ENCODE data around the gene ADM. TPM values are rescaled to one million over a fixed set of nuclear protein-coding genes. Genes with fewer than 3 reads are reported as not detected.

The ADM gene
- total and polyA plus RNA-seq, 2 donors (not counting 3 experiments of a cell fraction or from before 2014, with no cell fraction given): 45.3 to 55.5 TPM

DNA sequence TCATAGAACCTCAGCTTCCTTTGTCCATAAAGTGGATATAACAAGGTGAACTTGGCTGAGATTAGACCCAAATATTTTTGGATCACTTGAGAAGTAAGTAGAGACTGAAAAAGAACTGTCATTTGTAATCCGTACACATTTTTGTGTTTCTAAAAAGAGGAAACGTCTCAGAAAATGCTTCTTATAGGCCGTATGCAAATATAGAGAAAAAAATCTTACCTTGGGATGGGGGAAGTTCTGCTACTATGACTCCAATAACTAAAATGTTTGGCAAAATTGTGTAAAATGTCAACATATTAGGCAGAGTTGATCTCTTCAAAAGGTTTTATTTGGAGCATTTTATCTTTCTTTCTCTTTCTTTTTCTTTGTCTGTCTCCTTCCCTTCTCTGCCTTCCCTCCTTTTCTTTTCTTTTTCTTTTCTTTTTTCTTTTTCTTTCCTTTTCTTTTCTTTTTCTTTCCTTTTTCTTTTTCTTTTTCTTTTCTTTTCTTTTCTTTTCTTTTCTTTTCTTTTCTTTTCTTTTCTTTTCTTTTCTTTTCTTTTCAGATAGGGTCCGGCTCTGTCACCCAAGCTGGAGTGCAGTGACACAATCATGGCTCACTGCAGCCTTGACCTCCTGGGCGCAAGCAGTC lies 48.2 kb downstream of the ADM start:
- DNase-seq (ENCODE audit: low read depth, low spot score) (no peak), FAIRE-seq (peak; percentile 31)
- Histone ChIP-seq H3K36me3 (ENCODE audit: control insufficient read depth in 2 of 2, extremely low read depth in 1 of 2, insufficient read depth in 2 of 2, low read length in 2 of 2) (no peaks in the 10 kb centered on the region), H3K27me3 (ENCODE audit: control insufficient read depth in 2 of 2, insufficient read depth in 2 of 2, low read length in 2 of 2) (no peaks in the 10 kb centered on the region), H3K4me3 (replicated peaks in 1 of 3; ENCODE audit: insufficient read depth in 1 of 3, low read depth in 1 of 3, low read length in 3 of 3) (no peak overlapping the region), H3K79me2 (ENCODE audit: control insufficient read depth, insufficient read depth, low read length) (no peaks in the 10 kb centered on the region), H3K4me2 (ENCODE audit: insufficient read depth, low read length) (no peak overlapping the region), H4K20me1 (replicated peaks; ENCODE audit: control insufficient read depth, extremely low read depth, insufficient read depth, low read length) (no peaks in the 10 kb centered on the region), H3K9me1 (replicated peaks; ENCODE audit: control insufficient read depth, extremely low read depth, insufficient read depth, low read length) (no peaks in the 10 kb centered on the region), H3K4me1 (ENCODE audit: control insufficient read depth, extremely low read depth, insufficient read depth, low read length) (peaks cover 23% of the 10 kb centered on the region), H3K27ac (ENCODE audit: insufficient read depth, low read depth, low read length) (peak overlapping the region; percentile 89), H3K9ac (replicated peaks; ENCODE audit: extremely low read depth, insufficient read depth, low read length) (peak overlapping the region; percentile 48), H3K9me3 (replicated peaks; ENCODE audit: control insufficient read depth, insufficient read depth, low read length) (no peaks in the 10 kb centered on the region), H2AFZ (ENCODE audit: low read depth, low read length) (no peak overlapping the region)
- TSS peak; percentile 75 for BruUV-seq (replicated peaks)
- POLR2A ChIA-PET: interaction anchor here (1.4 kb wide), 1 partner anchor 48 kb away, joined by 7 read pairs; the partner anchor contains the start of gene ADM
- CTCF ChIA-PET: interaction anchor here (1.4 to 4.4 kb wide), 4 partner anchors 13 to 50 kb away, joined by 3 to 36 read pairs (median 6); no protein-coding TSS in a partner anchor
- intact Hi-C loops (cut with micrococcal nuclease) (loop anchor here (1.0 kb wide), 3 partner anchors 13 to 45 kb away; no protein-coding TSS in a partner anchor), dilution Hi-C loops (cut with MboI; ENCODE audit: extremely low pct_ligation_motif_present, low sequenced_read_pairs) (no loop called here)
- TF ChIP-seq FOS (IDR thresholded peaks at IDR 0.05; ENCODE audit: borderline replicate concordance, insufficient read depth, low read length): no peak
- TF ChIP-seq, protein P1, sequence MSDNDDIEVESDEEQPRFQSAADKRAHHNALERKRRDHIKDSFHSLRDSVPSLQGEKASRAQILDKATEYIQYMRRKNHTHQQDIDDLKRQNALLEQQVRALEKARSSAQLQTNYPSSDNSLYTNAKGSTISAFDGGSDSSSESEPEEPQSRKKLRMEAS (IDR thresholded peaks at IDR 0.05; ENCODE audit: insufficient read depth, insufficient read length): no peak
- no peak for TF ChIP-seq CTCF (IDR thresholded peaks at IDR 0.05; ENCODE audit: extremely low read depth in 1 of 2, insufficient read depth in 1 of 2, low read depth in 1 of 2, low read length in 2 of 2)
- no peak for TF ChIP-seq GATA2 (IDR thresholded peaks at IDR 0.05; ENCODE audit: insufficient read depth, insufficient read length, low read depth, low read length)
- no peak for TF ChIP-seq POLR2AphosphoS5 (IDR thresholded peaks at IDR 0.05; ENCODE audit: insufficient read depth, low read depth, low read length)
- TF ChIP-seq MYC (IDR thresholded peaks at IDR 0.05; ENCODE audit: low read depth, low read length): no peak
- no peak for TF ChIP-seq EZH2 (IDR thresholded peaks at IDR 0.05; ENCODE audit: borderline replicate concordance, low read depth, low read length, severe bottlenecking)
- no peak for TF ChIP-seq POLR2A (IDR thresholded peaks at IDR 0.05; ENCODE audit: low read depth, low read length)
- no peak for TF ChIP-seq JUN (IDR thresholded peaks at IDR 0.05; ENCODE audit: borderline replicate concordance, insufficient read depth, insufficient read length, low read depth)

Data from endothelial cell of umbilical vein (primary cell).